Naive thymus-derived CD8-positive, alpha-beta T cell (primary cell): ENCODE measurements around the gene PAXIP1. TPM values are rescaled to one million over a fixed set of nuclear protein-coding genes. Genes with fewer than 3 reads are reported as not detected.

Experiments used
- ATAC-seq, 2 donors: fragments of 150-1000 bp; cut with Tn5 transposase in 1 of 2; sonication (Bioruptor Pico), chemical (Tn5 transposase) in 1 of 2; 1 replicate in 1 of 2; 2 replicates in 1 of 2; pipeline ENCODE4 v1.10.0; 2021; ENCODE audit warnings: mild to moderate bottlenecking in 2 of 2, moderate library complexity in 2 of 2
- POLR2A ChIA-PET: fragments of 350-600 bp; sonication (Branson Sonifier 250); formaldehyde crosslinking; loops from one replicate; lab custom pipeline; 2021; ENCODE audit warnings: antibody characterized with exemption; lab: Charles Lee
- DNase-seq, 10 donors: peaks; one replicate each; pipeline versions ENCODE4 v3.0.0 to v3.0.0-alpha.2; 2020 to 2022
- H3K27ac Mint-ChIP-seq, 10 donors: one replicate each; pipeline ENCODE4 v1.8.0; 2020 to 2022; ENCODE audit warnings: mild to moderate bottlenecking in 10 of 10, mixed read lengths in 10 of 10, moderate library complexity in 4 of 10, inconsistent platforms in 1 of 10
- H3K27me3 Mint-ChIP-seq, 5 donors: one replicate each; pipeline ENCODE4 v1.8.0; 2021 to 2022; ENCODE audit warnings: mixed read lengths in 5 of 5
- H3K36me3 Mint-ChIP-seq, 3 donors: one replicate each; pipeline ENCODE4 v1.8.0; 2020 to 2022; ENCODE audit warnings: mixed read lengths in 3 of 3, mild to moderate bottlenecking in 2 of 3, inconsistent platforms in 1 of 3
- H3K4me1 Mint-ChIP-seq, 4 donors: one replicate each; pipeline ENCODE4 v1.8.0; 2021 to 2022; ENCODE audit warnings: mixed read lengths in 4 of 4
- H3K4me3 Mint-ChIP-seq, 10 donors: one replicate each; pipeline ENCODE4 v1.8.0; 2020 to 2022; ENCODE audit warnings: mild to moderate bottlenecking in 10 of 10, mixed read lengths in 10 of 10, moderate library complexity in 6 of 10, inconsistent platforms in 1 of 10
- H3K9me3 Mint-ChIP-seq, 9 donors: one replicate each; pipeline ENCODE4 v1.8.0; 2020 to 2022; ENCODE audit warnings: mixed read lengths in 9 of 9, mild to moderate bottlenecking in 3 of 9, inconsistent platforms in 1 of 9, moderate library complexity in 1 of 9
- polyA plus RNA-seq, 3 donors: library from polyadenylated mRNA; unstranded; fragments of 300-500 nt; fragmentation: Illumina TruSeq; gene quantifications; one replicate each; pipeline ENCODE4 v1.2.3, GENCODE V29; 2021
- total RNA-seq, 8 experiments: library from RNA in 2 of 8; stranded (reverse) in 2 of 8; gene quantifications; one replicate each; pipeline ENCODE4 v1.2.3 and lab custom pipeline; 2021 to 2026

Gene PAXIP1
- total and polyA plus RNA-seq, 5 experiments from 2014 or later: 0.62 to 13.9 (median 2.3) TPM

DNA sequence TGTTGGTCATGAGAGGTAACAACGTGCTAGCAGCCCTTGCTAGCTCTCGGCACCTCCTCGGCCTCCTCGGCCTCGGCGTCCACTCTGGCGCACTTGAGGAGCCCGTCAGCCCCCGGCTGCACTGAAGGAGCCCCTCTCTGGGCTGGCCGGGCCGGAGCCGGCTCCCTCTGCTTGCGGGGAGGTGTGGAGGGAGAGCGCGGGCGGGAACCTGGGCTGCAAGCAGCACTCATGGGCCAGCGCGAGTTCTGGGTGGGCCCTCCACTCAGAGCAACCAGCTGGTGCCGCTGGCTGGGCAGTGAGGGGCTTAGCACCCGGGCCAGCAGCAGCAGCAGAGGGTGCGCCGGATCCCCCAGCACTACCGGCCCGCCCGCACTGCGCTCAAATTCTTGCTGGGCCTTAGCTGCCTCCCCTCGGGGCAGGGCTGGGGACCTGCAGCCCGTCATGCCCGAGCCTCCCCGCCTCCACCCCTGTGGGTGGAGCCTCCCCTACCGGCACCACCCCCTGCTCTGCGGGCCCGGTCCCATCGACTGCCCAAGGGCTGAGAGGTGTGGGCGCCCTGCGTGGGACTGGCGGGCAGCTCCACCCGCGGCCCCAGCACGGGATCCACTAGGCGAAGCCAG lies 96.1 kb downstream of the PAXIP1 start:
- no peak for ATAC-seq
- Mint-ChIP-seq H3K27ac (no peak overlapping the region), H3K36me3 (peaks cover 0 to 8% (median 2%) of the 10 kb centered on the region in 3 donors), H3K27me3 (peaks cover 3 to 36% (median 21%) of the 10 kb centered on the region in 5 donors), H3K9me3 (peaks cover 0 to 10% (median 0%) of the 10 kb centered on the region in 9 donors), H3K4me3 (no peak overlapping the region), H3K4me1 (peaks cover 0 to 2% (median 0%) of the 10 kb centered on the region in 4 donors)
- DNase-seq: no peak
- POLR2A ChIA-PET: no interaction called here

DNA sequence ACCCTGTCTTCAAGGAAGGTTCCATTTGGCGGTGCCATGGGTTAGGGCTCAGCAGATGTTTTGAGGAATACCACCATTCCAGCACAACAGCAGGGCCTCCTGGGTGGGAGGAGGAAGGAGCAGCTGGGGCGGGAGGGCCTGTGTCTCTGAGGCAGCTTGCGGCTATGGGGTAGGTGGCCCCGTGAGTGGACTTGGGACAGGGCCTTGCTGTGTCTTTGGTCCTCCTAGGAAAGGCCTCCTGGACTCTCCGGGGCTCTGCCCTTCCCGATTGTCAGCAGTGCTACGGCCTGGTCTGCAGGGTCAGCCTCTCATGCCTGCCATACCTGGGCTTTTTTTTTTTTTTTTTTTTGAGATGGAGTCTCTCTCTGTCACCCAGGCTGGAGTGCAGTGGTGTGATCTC lies 96.7 kb downstream of the PAXIP1 start:
- DNase-seq: no peak
- H3K9me3 Mint-ChIP-seq: peaks cover 0 to 7% (median 0%) of the 10 kb centered on the region in 9 donors
- peaks cover 3 to 36% (median 20%) of the 10 kb centered on the region in 5 donors for H3K27me3 Mint-ChIP-seq
- POLR2A ChIA-PET: no interaction called here
- H3K4me3 Mint-ChIP-seq: no peak overlapping the region
- peaks cover 0 to 2% (median 0%) of the 10 kb centered on the region in 4 donors for H3K4me1 Mint-ChIP-seq
- ATAC-seq: no peak
- H3K27ac Mint-ChIP-seq: peak overlapping the region in 1 of 10 donors; percentile 69
- peaks cover 0 to 5% (median 0%) of the 10 kb centered on the region in 3 donors for H3K36me3 Mint-ChIP-seq

DNA sequence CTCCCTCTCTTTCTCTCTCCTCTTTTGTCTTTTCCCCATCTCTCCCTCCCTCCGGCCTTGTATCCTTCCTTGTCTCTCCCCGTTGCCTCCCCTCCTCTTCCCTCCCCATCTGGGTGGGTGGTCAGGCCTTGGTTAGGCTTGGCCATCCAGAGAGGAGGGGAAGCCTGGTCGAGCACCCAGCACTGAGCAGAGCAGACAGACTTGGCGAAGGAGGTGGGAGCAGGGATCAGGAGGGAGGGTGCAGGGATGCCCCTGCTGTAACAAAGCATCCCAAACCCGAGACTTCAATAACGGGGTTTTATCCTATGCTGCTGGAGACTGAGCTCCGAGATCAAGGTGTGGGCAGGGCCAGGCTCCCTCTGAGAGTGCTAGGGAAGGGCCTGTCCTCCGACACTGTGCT lies 97.3 kb downstream of the PAXIP1 start:
- Mint-ChIP-seq H3K27ac (no peak overlapping the region), H3K4me3 (no peak overlapping the region), H3K36me3 (peaks cover 0 to under 1% (median 0%) of the 10 kb centered on the region in 3 donors), H3K4me1 (peaks cover 0 to 2% (median 0%) of the 10 kb centered on the region in 4 donors), H3K27me3 (peaks cover 3 to 36% (median 20%) of the 10 kb centered on the region in 5 donors), H3K9me3 (peaks cover 0 to under 1% (median 0%) of the 10 kb centered on the region in 9 donors)
- POLR2A ChIA-PET: no interaction called here
- DNase-seq: no peak
- ATAC-seq: no peak

DNA sequence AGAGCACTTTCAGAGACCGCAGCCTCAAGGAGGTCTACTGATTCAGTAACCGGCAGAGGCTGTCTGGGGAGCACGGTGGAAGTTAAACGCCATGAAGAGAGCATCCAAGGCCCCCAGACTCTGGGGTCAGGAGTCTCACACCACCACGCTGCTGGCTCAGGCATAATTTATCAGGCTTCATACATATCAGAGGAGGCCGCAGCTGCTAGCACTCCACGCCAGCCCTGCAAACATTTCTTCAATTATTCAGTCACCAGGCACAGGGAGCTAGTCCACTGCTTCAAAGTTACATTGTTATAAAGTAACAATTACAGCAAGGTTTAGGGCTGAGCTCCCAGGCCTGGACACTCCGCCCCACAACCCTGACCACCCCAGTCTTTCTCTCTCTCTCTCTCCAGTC lies 97.8 kb downstream of the PAXIP1 start:
- POLR2A ChIA-PET: no interaction called here

DNA sequence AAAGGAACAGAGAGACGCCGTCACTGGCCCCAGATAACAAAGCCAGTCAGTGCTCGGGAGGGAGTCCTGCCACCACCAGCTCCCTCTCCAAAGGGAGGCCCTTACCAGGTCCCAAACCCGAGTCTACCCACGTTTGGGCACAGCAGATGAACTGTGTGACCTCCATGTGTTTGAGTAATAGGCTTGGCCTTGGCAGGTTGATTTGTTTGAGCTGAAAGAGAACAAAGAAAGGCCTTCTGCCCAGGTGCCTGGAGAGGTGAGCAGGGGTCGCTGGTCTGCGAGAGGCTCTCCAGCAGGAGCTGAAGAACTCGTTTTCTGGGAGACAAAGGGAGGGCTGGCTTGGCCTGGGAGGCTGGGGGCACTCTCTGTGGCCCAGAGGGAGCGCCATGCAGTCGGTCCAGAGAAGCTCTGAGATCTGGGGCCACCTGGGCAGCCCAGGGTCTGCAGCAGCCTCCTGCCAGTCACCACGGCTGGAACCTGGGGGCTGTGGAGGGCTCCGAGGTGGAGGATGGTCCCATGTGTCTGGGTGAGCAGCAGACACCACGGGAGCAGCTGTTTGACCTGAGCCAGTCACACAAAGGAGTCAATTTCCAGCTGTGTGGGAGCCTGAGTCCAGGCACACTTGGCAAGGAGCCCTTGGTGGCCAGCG lies 99.7 kb downstream of the PAXIP1 start:
- Mint-ChIP-seq H3K4me1 (peaks cover 0 to 2% (median 0%) of the 10 kb centered on the region in 4 donors), H3K36me3 (no peaks in the 10 kb centered on the region), H3K27me3 (peaks cover 0 to 20% (median 6%) of the 10 kb centered on the region in 5 donors), H3K9me3 (no peaks in the 10 kb centered on the region), H3K4me3 (no peak overlapping the region), H3K27ac (no peak overlapping the region)
- DNase-seq: no peak
- no peak for ATAC-seq
- POLR2A ChIA-PET: no interaction called here

More for the DNA sequence above, 97.8 kb downstream of the PAXIP1 start:
- Mint-ChIP-seq H3K4me1 (peaks cover 0 to 2% (median 0%) of the 10 kb centered on the region in 4 donors), H3K9me3 (no peaks in the 10 kb centered on the region), H3K36me3 (no peaks in the 10 kb centered on the region), H3K27me3 (peaks cover 2 to 33% (median 20%) of the 10 kb centered on the region in 5 donors), H3K4me3 (no peak overlapping the region), H3K27ac (no peak overlapping the region)
- no peak for ATAC-seq
- DNase-seq: no peak

DNA sequence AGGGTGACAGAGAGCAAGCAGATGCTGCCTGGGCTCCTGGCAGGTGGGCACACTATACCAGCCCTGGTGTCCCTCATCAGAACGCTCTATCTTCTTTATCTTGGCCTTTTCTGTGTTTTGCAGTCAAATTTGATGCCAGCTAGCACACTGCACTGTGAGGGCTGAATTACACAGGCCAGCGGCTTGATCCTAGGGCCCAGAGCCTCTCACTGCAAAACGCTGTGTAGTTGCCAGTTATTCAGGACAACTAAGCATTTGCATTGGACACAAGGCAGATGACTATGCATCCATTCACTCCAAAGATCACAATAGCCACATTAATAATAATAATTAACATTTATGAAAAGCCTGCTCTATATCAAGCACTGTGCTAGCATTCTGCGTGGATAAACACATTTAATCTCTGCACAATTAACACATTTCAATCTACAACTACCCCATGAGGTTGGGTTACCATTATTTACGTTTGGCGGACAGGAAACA lies 100.3 kb downstream of the PAXIP1 start:
- no peak overlapping the region for H3K27ac Mint-ChIP-seq
- no peak overlapping the region for H3K4me3 Mint-ChIP-seq
- H3K9me3 Mint-ChIP-seq: no peaks in the 10 kb centered on the region
- peaks cover 0 to 17% (median 0%) of the 10 kb centered on the region in 5 donors for H3K27me3 Mint-ChIP-seq
- no peak for ATAC-seq
- no peak for DNase-seq
- no peaks in the 10 kb centered on the region for H3K36me3 Mint-ChIP-seq
- POLR2A ChIA-PET: no interaction called here
- no peaks in the 10 kb centered on the region for H3K4me1 Mint-ChIP-seq

DNA sequence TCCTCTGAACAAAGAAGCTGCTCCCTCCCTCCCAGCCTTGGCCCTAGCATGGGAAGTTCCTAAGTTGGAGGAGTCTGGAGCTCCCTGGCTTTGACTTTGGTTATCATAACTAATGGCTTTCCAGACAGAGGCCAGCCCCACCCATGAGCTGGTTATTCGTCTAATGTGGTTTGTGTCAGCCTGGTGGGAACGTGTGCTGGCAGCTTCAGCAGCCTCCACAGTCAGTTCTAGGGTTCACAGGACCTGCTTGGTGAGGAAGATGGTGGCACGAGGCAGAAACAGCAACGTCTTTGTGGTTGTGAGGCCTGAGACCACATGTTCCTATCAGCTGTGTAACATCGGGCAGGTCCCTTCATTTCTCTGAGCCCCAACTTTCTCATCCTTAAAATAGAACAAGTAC lies 103.1 kb downstream of the PAXIP1 start:
- Mint-ChIP-seq H3K4me3 (no peak overlapping the region), H3K27ac (no peak overlapping the region), H3K9me3 (no peaks in the 10 kb centered on the region), H3K36me3 (no peaks in the 10 kb centered on the region), H3K27me3 (peaks cover 0 to 10% (median 0%) of the 10 kb centered on the region in 5 donors), H3K4me1 (no peaks in the 10 kb centered on the region)
- POLR2A ChIA-PET: no interaction called here
- ATAC-seq (no peak), DNase-seq (no peak)

DNA sequence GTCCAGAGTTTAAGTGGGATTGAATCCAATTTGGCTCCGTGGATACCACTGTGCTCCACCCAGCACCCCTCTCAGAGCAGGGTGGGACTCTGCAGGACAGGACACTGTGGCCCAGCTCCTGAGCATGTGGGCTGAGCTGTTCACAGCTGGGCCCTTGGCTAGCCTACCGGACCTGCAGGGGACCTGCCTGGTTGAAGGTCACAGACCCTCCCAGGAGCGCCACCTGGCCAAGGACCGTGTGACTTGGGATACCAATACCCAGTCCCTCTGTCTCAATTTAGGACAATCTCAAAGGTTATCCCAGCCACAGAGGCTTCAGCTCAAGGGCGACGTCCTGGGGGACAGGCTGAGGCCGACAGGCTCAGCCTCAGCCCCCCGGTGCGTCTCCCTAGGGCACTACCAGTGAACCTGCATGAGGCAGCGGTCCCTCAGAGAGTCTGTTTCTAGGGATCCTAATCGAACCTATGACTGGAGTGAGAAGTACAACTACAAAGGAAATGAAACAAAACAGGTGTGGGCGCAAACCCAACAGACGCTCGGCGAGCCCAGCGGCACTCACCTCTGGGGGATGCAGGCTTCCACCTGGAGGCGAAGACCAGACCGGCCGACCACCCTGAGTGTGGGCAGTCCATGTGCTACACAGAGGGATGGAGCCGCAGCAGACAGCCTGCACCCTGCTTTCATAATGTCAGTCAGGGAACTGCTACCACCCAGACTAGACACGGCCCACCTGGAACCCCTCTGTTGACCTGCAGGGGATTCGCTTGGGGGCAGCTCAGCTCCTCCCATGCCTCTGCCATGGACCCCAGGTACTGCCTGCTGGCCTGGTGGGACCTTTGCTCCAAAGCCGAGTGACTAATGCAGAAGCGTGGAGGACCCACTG lies 103.7 kb downstream of the PAXIP1 start:
- no peaks in the 10 kb centered on the region for H3K9me3 Mint-ChIP-seq
- no peak overlapping the region for H3K4me3 Mint-ChIP-seq
- DNase-seq (no peak), ATAC-seq (no peak)
- H3K36me3 Mint-ChIP-seq: no peaks in the 10 kb centered on the region
- H3K4me1 Mint-ChIP-seq: no peaks in the 10 kb centered on the region
- H3K27ac Mint-ChIP-seq: no peak overlapping the region
- POLR2A ChIA-PET: no interaction called here
- H3K27me3 Mint-ChIP-seq: peaks cover 0 to 7% (median 0%) of the 10 kb centered on the region in 5 donors

DNA sequence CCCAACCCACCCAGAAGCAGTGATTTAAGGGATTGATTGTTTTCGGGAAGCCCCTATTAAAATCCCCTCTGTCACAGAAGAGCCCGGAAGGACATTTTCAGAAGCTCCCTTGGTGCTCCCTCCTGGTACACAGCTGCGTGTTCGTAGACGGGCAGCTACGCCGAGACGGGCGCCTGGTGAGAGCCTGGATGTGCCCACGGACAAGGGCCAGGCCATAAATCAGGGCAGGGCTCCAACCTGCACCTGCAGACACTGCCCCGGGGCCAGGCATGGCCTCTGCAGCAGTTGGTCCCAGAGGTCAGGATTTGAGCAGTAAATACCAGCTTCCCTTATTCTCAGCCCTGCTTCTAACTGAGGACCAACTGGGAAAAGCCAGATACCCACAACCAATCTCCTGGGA lies 106.8 kb downstream of the PAXIP1 start:
- Mint-ChIP-seq H3K4me1 (no peaks in the 10 kb centered on the region), H3K9me3 (no peaks in the 10 kb centered on the region), H3K27ac (no peak overlapping the region), H3K36me3 (no peaks in the 10 kb centered on the region), H3K27me3 (peaks cover 0 to 16% (median 0%) of the 10 kb centered on the region in 5 donors), H3K4me3 (no peak overlapping the region)
- no peak for ATAC-seq
- POLR2A ChIA-PET: no interaction called here
- DNase-seq: no peak

Other genes starting within 250 kb of the PAXIP1 start
- gene HTR5A, start 67.2 kb upstream of the PAXIP1 start, total RNA-seq: not detected
- gene HTR5A, start 67.2 kb upstream of the PAXIP1 start, polyA plus RNA-seq: not detected